Hepatocyte (in vitro differentiated cells): Measurements from ENCODE around the gene SSH3. TPM values are rescaled to one million over a fixed set of nuclear protein-coding genes. Genes with fewer than 3 reads are reported as not detected.

ENCODE experiments used
- DNase-seq: peaks from one replicate; pipeline ENCODE4 v3.0.0-alpha.2; 2016; ENCODE audit warnings: low spot score
- H2AFZ ChIP-seq: fragments of 200-600 bp; sonication (generic); 2 replicates; pipeline ENCODE4 v1.6.0; 2016; ENCODE audit warnings: antibody characterized with exemption, mild to moderate bottlenecking
- H3K27ac ChIP-seq: fragments of 200-600 bp; sonication (generic); 2 replicates; pipeline ENCODE4 v1.5.1; 2016; ENCODE audit warnings: mild to moderate bottlenecking
- H3K27me3 ChIP-seq: fragments of 200-600 bp; sonication (generic); 2 replicates; pipeline ENCODE4 v1.6.1; 2016
- H3K36me3 ChIP-seq: fragments of 200-600 bp; sonication (generic); replicated peaks from 2 replicates; pipeline ENCODE4 v1.5.1; 2016; ENCODE audit warnings: low read depth; ENCODE audit not compliant: insufficient read depth
- H3K4me1 ChIP-seq: fragments of 200-600 bp; sonication (generic); 2 replicates; pipeline ENCODE4 v1.5.1; 2016; ENCODE audit warnings: mild to moderate bottlenecking, moderate library complexity; ENCODE audit not compliant: insufficient read depth
- H3K4me2 ChIP-seq: fragments of 200-600 bp; sonication (generic); 2 replicates; pipeline ENCODE4 v1.6.0; 2016
- H3K4me3 ChIP-seq: fragments of 200-600 bp; sonication (generic); 2 replicates; pipeline ENCODE4 v1.5.1; 2016; ENCODE audit warnings: mild to moderate bottlenecking
- H3K79me2 ChIP-seq: fragments of 200-600 bp; sonication (generic); 2 replicates; pipeline ENCODE4 v1.6.0; 2017; ENCODE audit warnings: mild to moderate bottlenecking
- H3K9me2 ChIP-seq: fragments of 200-600 bp; sonication (generic); replicated peaks from 2 replicates; pipeline ENCODE4 v1.6.0; 2017; ENCODE audit warnings: mild to moderate bottlenecking; ENCODE audit not compliant: insufficient read depth
- H3K9me3 ChIP-seq: fragments of 200-600 bp; sonication (generic); 2 replicates; pipeline ENCODE4 v1.5.1; 2016; ENCODE audit warnings: low read depth, mild to moderate bottlenecking
- H4K20me1 ChIP-seq: fragments of 200-600 bp; sonication (generic); 2 replicates; pipeline ENCODE4 v1.6.0; 2016; ENCODE audit warnings: mild to moderate bottlenecking; ENCODE audit not compliant: insufficient read depth, poor library complexity, severe bottlenecking
- CTCF ChIP-seq: fragments of 200-600 bp; sonication (generic); IDR thresholded peaks from 2 replicates; pipeline ENCODE4 v1.5.1; 2016; ENCODE audit warnings: antibody characterized with exemption, mild to moderate bottlenecking; ENCODE audit not compliant: poor library complexity
- EZH2 ChIP-seq: fragments of 200-600 bp; sonication (generic); IDR thresholded peaks from 2 replicates; pipeline ENCODE4 v1.6.1; 2016; ENCODE audit warnings: antibody characterized with exemption, mild to moderate bottlenecking, borderline replicate concordance
- EZH2phosphoT487 ChIP-seq: fragments of 200-600 bp; sonication (generic); IDR thresholded peaks from one replicate; pipeline ENCODE4 v1.6.1; 2018; ENCODE audit warnings: antibody characterized with exemption, mild to moderate bottlenecking, low read depth, moderate library complexity; ENCODE audit not compliant: unreplicated experiment, severe bottlenecking
- WGBS: methylation state at CpG from one replicate; pipeline ENCODE4 v1.1.6; 2016; ENCODE audit warnings: low lambda C conversion rate; ENCODE audit errors: missing lambda C conversion rate; 5-methylcytosine and 5-hydroxymethylcytosine counted together
- polyA plus RNA-seq: library from polyadenylated mRNA; unstranded; fragments of >200 nt; fragmentation: Nextera tagmentation; extraction: Ambion mirVana; gene quantifications from 2 replicates; pipeline ENCODE4 v1.2.1, GENCODE V29; 2016
- total RNA-seq: library from RNA; depleted of rRNA; stranded (reverse); fragments of >200 nt; gene quantifications from 2 replicates; pipeline ENCODE4 v1.2.3, GENCODE V29; 2014

The SSH3 gene
- total and polyA plus RNA-seq, 2 experiments from 2014 or later, result 29.7 to 49.5 TPM

- Histone ChIP-seq H3K27me3 (no peaks in the 10 kb centered on the region), H3K9me2 (no peaks in the 10 kb centered on the region), H4K20me1 (peaks cover 8% of the 10 kb centered on the region), H3K36me3 (no peaks in the 10 kb centered on the region), H2AFZ (no peak overlapping the region), H3K4me3 (no peak overlapping the region), H3K4me2 (no peak overlapping the region), H3K4me1 (no peaks in the 10 kb centered on the region), H3K9me3 (no peaks in the 10 kb centered on the region), H3K79me2 (peaks cover 25% of the 10 kb centered on the region), H3K27ac (no peak overlapping the region)
- DNase-seq, result no peak
- 94% methylated on average over 13 of the region's 13 CpGs for WGBS
- TF ChIP-seq EZH2 (no peak), EZH2phosphoT487 (no peak), CTCF (no peak)
Observed at GRCh38 chr11:67280341-67280787, 23.0 kb upstream of the SSH3 start.

- Histone ChIP-seq H3K27ac (no peak overlapping the region), H3K4me2 (no peak overlapping the region), H3K27me3 (no peaks in the 10 kb centered on the region), H3K4me3 (no peak overlapping the region), H3K9me2 (no peaks in the 10 kb centered on the region), H3K9me3 (no peaks in the 10 kb centered on the region), H2AFZ (no peak overlapping the region), H3K4me1 (no peaks in the 10 kb centered on the region), H4K20me1 (peaks cover 2% of the 10 kb centered on the region), H3K79me2 (peaks cover 19% of the 10 kb centered on the region), H3K36me3 (no peaks in the 10 kb centered on the region)
- no peak for TF ChIP-seq EZH2
- no peak for TF ChIP-seq CTCF
- TF ChIP-seq EZH2phosphoT487, result no peak
- 97% methylated on average over 27 of the region's 31 CpGs for WGBS
- no peak for DNase-seq
Observed at GRCh38 chr11:67280788-67281551, 22.4 kb upstream of the SSH3 start.

GRCh38 chr11:67281552-67282150 is 21.7 kb upstream of the SSH3 start:
- Histone ChIP-seq H3K27ac (no peak overlapping the region), H3K4me1 (no peaks in the 10 kb centered on the region), H3K27me3 (no peaks in the 10 kb centered on the region), H3K4me2 (no peak overlapping the region), H3K4me3 (no peak overlapping the region), H4K20me1 (peaks cover 2% of the 10 kb centered on the region), H3K9me2 (no peaks in the 10 kb centered on the region), H3K36me3 (no peaks in the 10 kb centered on the region), H2AFZ (no peak overlapping the region), H3K79me2 (peaks cover 12% of the 10 kb centered on the region), H3K9me3 (no peaks in the 10 kb centered on the region)
- no peak for TF ChIP-seq EZH2
- TF ChIP-seq CTCF, result no peak
- no peak for TF ChIP-seq EZH2phosphoT487
- 95% methylated on average over 24 of the region's 27 CpGs for WGBS
- no peak for DNase-seq
